ENCODE measurements around the gene SLC16A7.

- TF ChIP-seq POLR2A (IDR thresholded peaks at IDR 0.05; ENCODE audit: low read depth, low read length) (no peak), POLR2AphosphoS5 (IDR thresholded peaks at IDR 0.05; ENCODE audit: low read depth, low read length) (no peak), SPI1 (IDR thresholded peaks at IDR 0.05; ENCODE audit: low read depth, low read length) (no peak)
Observed at GRCh38 chr12:59570145-59570544, 25.7 kb upstream of the SLC16A7 start.
